GM18508 (cell line): ENCODE results near the gene GNAS.
"Not testable (repeated sequence)": the region's sequence is repeated elsewhere in the genome, so short reads cannot be mapped to it uniquely, and the experiment has no call there.

Experiments used
- ATAC-seq: cut with Tn5 transposase; IDR thresholded peaks from one replicate; pipeline ENCODE4 v1.9.1; 2021; ENCODE audit warnings: moderate number of reproducible peaks; ENCODE audit not compliant: insufficient read depth, unreplicated experiment

Gene GNAS

GRCh38 chr20:58826271-58826670 is 26.2 kb upstream of the GNAS start:
- ATAC-seq, result no peak

GRCh38 chr20:58828136-58828535 is 24.4 kb upstream of the GNAS start:
- ATAC-seq, result no peak

- not testable (repeated sequence) for ATAC-seq
Measured at GRCh38 chr20:58828804-58829203, 23.7 kb upstream of the GNAS start.

- no peak for ATAC-seq
Measured at GRCh38 chr20:58829531-58829941, 23.0 kb upstream of the GNAS start.

- ATAC-seq, result no peak
Measured at GRCh38 chr20:58832457-58832856, 20.1 kb upstream of the GNAS start.

- no peak for ATAC-seq
Measured at GRCh38 chr20:58833921-58834320, 18.6 kb upstream of the GNAS start.

- ATAC-seq, result no peak
Measured at GRCh38 chr20:58835231-58835630, 17.3 kb upstream of the GNAS start.

GRCh38 chr20:58836616-58837204 is 15.8 kb upstream of the GNAS start:
- no peak for ATAC-seq

GRCh38 chr20:58837717-58838116 is 14.8 kb upstream of the GNAS start:
- ATAC-seq, result no peak

- no peak for ATAC-seq
Measured at GRCh38 chr20:58838174-58838573, 14.3 kb upstream of the GNAS start.

GRCh38 chr20:58839474-58839874 is 13.0 kb upstream of the GNAS start:
- ATAC-seq, result no peak

- ATAC-seq, result no peak
Measured at GRCh38 chr20:58839991-58840747, 12.3 kb upstream of the GNAS start.

GRCh38 chr20:58840816-58841538 is 11.5 kb upstream of the GNAS start:
- ATAC-seq, result no peak

- ATAC-seq, result no peak
Measured at GRCh38 chr20:58841539-58842264, 10.8 kb upstream of the GNAS start.

- no peak for ATAC-seq
Measured at GRCh38 chr20:58842276-58842675, 10.2 kb upstream of the GNAS start.

- ATAC-seq, result no peak
Measured at GRCh38 chr20:58843128-58843556, 9.4 kb upstream of the GNAS start.

- no peak for ATAC-seq
Measured at GRCh38 chr20:58845706-58846105, 6.8 kb upstream of the GNAS start.

- no peak for ATAC-seq
Measured at GRCh38 chr20:58847463-58847862, 5.1 kb upstream of the GNAS start.

GRCh38 chr20:58850693-58851174 is 1.8 kb upstream of the GNAS start, which contains the start of gene GNAS-AS1:
Gene GNAS-AS1 (minus strand): TSS chr20:58850902.
- no peak for ATAC-seq

GRCh38 chr20:58851221-58851968 is 1.1 kb upstream of the GNAS start:
- ATAC-seq, result no peak
